Measurements from ENCODE around the gene VEGFA. TPM values are rescaled to one million over a fixed set of nuclear protein-coding genes. Genes with fewer than 3 reads are reported as not detected.
A peak's percentile ranks its signal among the peaks of the same experiment; 100 is the strongest.

Gene VEGFA
- total RNA-seq, 4 donors from 2014 or later: 510 to 1,437 (median 630) TPM

GRCh38 chr6:43778976-43779851, 9.2 kb downstream of the VEGFA start:
- 78 to 81% methylated on average over 11 to 12 of the region's 12 CpGs for WGBS, 2 donors

GRCh38 chr6:43779852-43780236, 9.8 kb downstream of the VEGFA start:
- 32 to 42% methylated on average over 2 to 8 of the region's 8 CpGs for WGBS, 2 donors
- peak overlapping the region; percentile 51 to 93 (median 82) for H3K27ac ChIP-seq
- DNase-seq: peak; percentile 89 to 91
- H3K36me3 ChIP-seq: peaks cover 87 to 88% of the 10 kb centered on the region in 2 donors
- intact Hi-C loops (cut with DNase I): no loop called here
- H3K4me3 ChIP-seq (replicated peaks in 1 of 3): no peak overlapping the region
- H3K27me3 ChIP-seq: no peaks in the 10 kb centered on the region
- no peaks in the 10 kb centered on the region for H3K9me3 ChIP-seq
- TF ChIP-seq POLR2A (IDR thresholded peaks at IDR 0.05) (peak in 1 of 2 donors; percentile 22), CTCF (IDR thresholded peaks at IDR 0.05) (no peak)
- H3K4me1 ChIP-seq: peaks cover 42 to 70% of the 10 kb centered on the region in 2 donors

More at GRCh38 chr6:43778976-43779851, 9.2 kb downstream of the VEGFA start:
- intact Hi-C loops (cut with DNase I): no loop called here
- TF ChIP-seq CTCF (IDR thresholded peaks at IDR 0.05) (no peak), POLR2A (IDR thresholded peaks at IDR 0.05) (no peak)
- H3K9me3 ChIP-seq: no peaks in the 10 kb centered on the region
- DNase-seq: no peak
- H3K27ac ChIP-seq: peak overlapping the region; percentile 51 to 93 (median 82)
- H3K4me1 ChIP-seq: peaks cover 44 to 71% of the 10 kb centered on the region in 2 donors
- H3K27me3 ChIP-seq: no peaks in the 10 kb centered on the region
- no peak overlapping the region for H3K4me3 ChIP-seq (replicated peaks in 1 of 3)
- peaks cover 81 to 85% of the 10 kb centered on the region in 2 donors for H3K36me3 ChIP-seq

- Histone ChIP-seq H3K27ac (peak overlapping the region; percentile 6 to 82 (median 80)), H3K4me1 (peaks cover 37 to 65% of the 10 kb centered on the region in 2 donors), H3K36me3 (peaks cover 89% of the 10 kb centered on the region in 2 donors), H3K4me3 (replicated peaks in 1 of 3) (no peak overlapping the region), H3K9me3 (no peaks in the 10 kb centered on the region), H3K27me3 (no peaks in the 10 kb centered on the region)
- no peak for DNase-seq
- TF ChIP-seq CTCF (IDR thresholded peaks at IDR 0.05) (no peak), POLR2A (IDR thresholded peaks at IDR 0.05) (no peak)
- intact Hi-C loops (cut with DNase I): no loop called here
- 81 to 86% methylated on average over 13 of the region's 13 CpGs for WGBS, 2 donors
Measured at GRCh38 chr6:43780293-43780692, 10.3 kb downstream of the VEGFA start.

- no peak for TF ChIP-seq CTCF (IDR thresholded peaks at IDR 0.05)
- H3K4me3 ChIP-seq (replicated peaks in 1 of 3): no peak overlapping the region
- H3K27me3 ChIP-seq: no peaks in the 10 kb centered on the region
- H3K27ac ChIP-seq: peak overlapping the region in 2 of 3 donors; percentile 6 to 82
- H3K9me3 ChIP-seq: no peaks in the 10 kb centered on the region
- H3K36me3 ChIP-seq: peaks cover 92 to 93% of the 10 kb centered on the region in 2 donors
- peaks cover 28 to 56% of the 10 kb centered on the region in 2 donors for H3K4me1 ChIP-seq
- WGBS, 2 donors: 73 to 79% methylated on average over 18 to 22 of the region's 24 CpGs
- intact Hi-C loops (cut with DNase I): no loop called here
- DNase-seq: no peak
Measured at GRCh38 chr6:43780941-43781928, 11.2 kb downstream of the VEGFA start.
